Measurements from ENCODE around the gene ATP6V0B. TPM values are rescaled to one million over a fixed set of nuclear protein-coding genes. Genes with fewer than 3 reads are reported as not detected.

Gene ATP6V0B
- total and polyA plus RNA-seq, 2 of the 8 experiments (the other 6 are each of a cell fraction or from before 2014, with no cell fraction given): 105 to 308 TPM

DNA sequence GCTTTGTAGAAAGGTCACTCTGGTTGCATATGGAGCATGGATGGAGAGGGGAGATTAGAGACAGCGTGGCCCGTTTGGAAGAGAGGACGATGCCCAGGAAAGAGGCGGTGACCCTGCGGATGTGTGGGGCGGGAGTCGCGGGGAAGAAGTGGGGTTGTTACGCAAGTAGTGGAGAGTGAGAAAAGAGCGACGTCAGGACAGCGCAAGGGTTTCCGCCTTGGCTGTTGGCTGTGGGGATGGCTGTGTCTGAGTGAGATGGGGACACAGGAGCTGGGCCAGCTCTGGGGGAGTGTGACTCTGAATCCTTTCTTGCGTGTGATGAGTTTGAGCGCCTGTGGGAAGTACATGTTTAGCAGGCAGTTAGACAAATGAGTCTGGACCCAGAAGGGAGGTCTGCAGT is 8.0 kb downstream of the ATP6V0B start:
- H3K4me3 ChIP-seq (ENCODE audit: extremely low read depth in 1 of 4, insufficient read depth in 2 of 4, low read depth in 3 of 4, low read length in 4 of 4): no peak overlapping the region
- peaks cover 20% of the 10 kb centered on the region for H3K79me1 ChIP-seq (ENCODE audit: low read depth, low read length)
- H4K20me1 ChIP-seq (replicated peaks in 1 of 2; ENCODE audit: control insufficient read depth in 1 of 2, insufficient read depth in 2 of 2, low read length in 2 of 2): peaks cover 0 to 24% of the 10 kb centered on the region in 2 experiments
- peaks cover 0 to 11% of the 10 kb centered on the region in 2 experiments; a peak in 2 of 4 replicates for H3K79me2 ChIP-seq (ENCODE audit: control insufficient read depth in 1 of 2, insufficient read depth in 2 of 2, low read length in 2 of 2)
- CTCF ChIA-PET (ENCODE audit: partially characterized antibody): interaction anchor here (0.9 to 2.1 kb wide), 2 partner anchors 53 to 65 kb away, joined by 3 to 6 read pairs; no protein-coding TSS in a partner anchor
- H2BK5ac ChIP-seq (ENCODE audit: low read depth, low read length): 0 out of 2 replicates have a peak overlapping the region, but pooled peaks have one; percentile 35
- no peaks in the 10 kb centered on the region for H3K27me3 ChIP-seq (replicated peaks in 1 of 4; ENCODE audit: control insufficient read depth in 3 of 4, extremely low read depth in 1 of 4, insufficient read depth in 3 of 4, low read length in 3 of 4)
- H3K56ac ChIP-seq (replicated peaks; ENCODE audit: insufficient read length, low read depth, low read length): no peak overlapping the region
- no peak overlapping the region for H3K4me2 ChIP-seq (ENCODE audit: insufficient read depth in 1 of 2, low read depth in 2 of 2, low read length in 2 of 2)
- no peak overlapping the region for H2BK12ac ChIP-seq (ENCODE audit: low read depth, low read length)
- no peak overlapping the region for H2BK20ac ChIP-seq (ENCODE audit: low read length)
- H3K27ac ChIP-seq (ENCODE audit: low read depth, low read length): no peak overlapping the region
- H4K8ac ChIP-seq (ENCODE audit: extremely low read depth, insufficient read depth, low read length): no peak overlapping the region
- no peak overlapping the region for H2BK15ac ChIP-seq (ENCODE audit: low read length)
- FAIRE-seq (no peak), DNase-seq (ENCODE audit: low read depth in 1 of 2, low spot score in 2 of 2) (no peak)
- no peak overlapping the region for H3K18ac ChIP-seq (ENCODE audit: extremely low read depth, low read length)
- H4K5ac ChIP-seq (ENCODE audit: insufficient read length, low read depth, low read length): no peak overlapping the region
- H3K23ac ChIP-seq (ENCODE audit: insufficient read length): no peak overlapping the region
- H3K4me1 ChIP-seq (replicated peaks in 1 of 4; ENCODE audit: control insufficient read depth in 3 of 4, insufficient read depth in 4 of 4, low read length in 3 of 4): peaks cover 4 to 13% (median 11%) of the 10 kb centered on the region in 4 experiments
- 92 to 100% methylated on average over 5 to 15 of the region's 15 CpGs for WGBS, 2 experiments (ENCODE audit: extremely low coverage in 1 of 2, insufficient coverage in 1 of 2, insufficient read length in 1 of 2, insufficient replicate concordance in 2 of 2, low coverage in 1 of 2, low lambda C conversion rate in 2 of 2, missing lambda C conversion rate in 1 of 2)
- no peak overlapping the region for H3K9ac ChIP-seq (replicated peaks in 1 of 4; ENCODE audit: extremely low read depth in 1 of 4, low read depth in 3 of 4, low read length in 3 of 4)
- no peak overlapping the region for H2BK120ac ChIP-seq (replicated peaks; ENCODE audit: low read depth, low read length)
- peaks cover 0 to 22% (median 9%) of the 10 kb centered on the region in 4 experiments; a peak in 4 of 8 replicates for H3K36me3 ChIP-seq (ENCODE audit: control insufficient read depth in 2 of 4, insufficient read depth in 4 of 4, low read length in 3 of 4)
- H3K23me2 ChIP-seq (ENCODE audit: low read depth, low read length): peaks cover 16% of the 10 kb centered on the region
- H3K14ac ChIP-seq (ENCODE audit: insufficient read length): no peak overlapping the region
- no peaks in the 10 kb centered on the region for H3K9me3 ChIP-seq (ENCODE audit: insufficient read depth in 2 of 2, low read depth in 1 of 2, low read length in 1 of 2)
- no peak overlapping the region for H3K4ac ChIP-seq (replicated peaks; ENCODE audit: insufficient read length, low read depth, low read length)
- no peak overlapping the region; the same call in 1 of the 2 replicates for H2AK5ac ChIP-seq (ENCODE audit: low read depth, low read length)
- POLR2A ChIA-PET (ENCODE audit: partially characterized antibody): interaction anchor here (1.5 to 1.9 kb wide), 3 partner anchors 9 to 39 kb away, joined by 3 to 4 read pairs (median 3); partner anchors contain the start of gene CCDC24
- H4K91ac ChIP-seq (replicated peaks; ENCODE audit: insufficient read length, low read length): no peak overlapping the region
- H2AFZ ChIP-seq (ENCODE audit: low read length): no peak overlapping the region
- TF ChIP-seq CEBPB (IDR thresholded peaks at IDR 0.05; ENCODE audit: low read depth, low read length) (no peak), CHD1 (IDR thresholded peaks at IDR 0.05; ENCODE audit: low read depth, low read length) (no peak), JUND (IDR thresholded peaks at IDR 0.05; ENCODE audit: low read length) (no peak), POLR2A (IDR thresholded peaks at IDR 0.05; ENCODE audit: control extremely low read depth in 1 of 2, low read depth in 2 of 2, low read length in 2 of 2) (no peak), HDAC2 (IDR thresholded peaks at IDR 0.05; ENCODE audit: borderline replicate concordance in 1 of 2, low read depth in 2 of 2, low read length in 2 of 2) (no peak), PHF8 (conservative IDR thresholded peaks at IDR 0.05; ENCODE audit: low read depth, low read length) (no peak), BRCA1 (IDR thresholded peaks at IDR 0.05; ENCODE audit: low read depth, low read length) (no peak), ASH2L (IDR thresholded peaks at IDR 0.05; ENCODE audit: low read length) (no peak), TEAD4 (IDR thresholded peaks at IDR 0.05; ENCODE audit: low read depth, low read length) (no peak)
- TF ChIP-seq, protein P1, sequence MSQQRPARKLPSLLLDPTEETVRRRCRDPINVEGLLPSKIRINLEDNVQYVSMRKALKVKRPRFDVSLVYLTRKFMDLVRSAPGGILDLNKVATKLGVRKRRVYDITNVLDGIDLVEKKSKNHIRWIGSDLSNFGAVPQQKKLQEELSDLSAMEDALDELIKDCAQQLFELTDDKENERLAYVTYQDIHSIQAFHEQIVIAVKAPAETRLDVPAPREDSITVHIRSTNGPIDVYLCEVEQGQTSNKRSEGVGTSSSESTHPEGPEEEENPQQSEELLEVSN (IDR thresholded peaks at IDR 0.05): no peak
- TF ChIP-seq, protein P2, sequence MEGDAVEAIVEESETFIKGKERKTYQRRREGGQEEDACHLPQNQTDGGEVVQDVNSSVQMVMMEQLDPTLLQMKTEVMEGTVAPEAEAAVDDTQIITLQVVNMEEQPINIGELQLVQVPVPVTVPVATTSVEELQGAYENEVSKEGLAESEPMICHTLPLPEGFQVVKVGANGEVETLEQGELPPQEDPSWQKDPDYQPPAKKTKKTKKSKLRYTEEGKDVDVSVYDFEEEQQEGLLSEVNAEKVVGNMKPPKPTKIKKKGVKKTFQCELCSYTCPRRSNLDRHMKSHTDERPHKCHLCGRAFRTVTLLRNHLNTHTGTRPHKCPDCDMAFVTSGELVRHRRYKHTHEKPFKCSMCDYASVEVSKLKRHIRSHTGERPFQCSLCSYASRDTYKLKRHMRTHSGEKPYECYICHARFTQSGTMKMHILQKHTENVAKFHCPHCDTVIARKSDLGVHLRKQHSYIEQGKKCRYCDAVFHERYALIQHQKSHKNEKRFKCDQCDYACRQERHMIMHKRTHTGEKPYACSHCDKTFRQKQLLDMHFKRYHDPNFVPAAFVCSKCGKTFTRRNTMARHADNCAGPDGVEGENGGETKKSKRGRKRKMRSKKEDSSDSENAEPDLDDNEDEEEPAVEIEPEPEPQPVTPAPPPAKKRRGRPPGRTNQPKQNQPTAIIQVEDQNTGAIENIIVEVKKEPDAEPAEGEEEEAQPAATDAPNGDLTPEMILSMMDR (IDR thresholded peaks at IDR 0.05; ENCODE audit: control extremely low read depth in 1 of 3, insufficient read depth in 1 of 3, low read depth in 1 of 3, low read length in 3 of 3): no peak
